ENCODE measurements around the gene JMJD8.

DNA sequence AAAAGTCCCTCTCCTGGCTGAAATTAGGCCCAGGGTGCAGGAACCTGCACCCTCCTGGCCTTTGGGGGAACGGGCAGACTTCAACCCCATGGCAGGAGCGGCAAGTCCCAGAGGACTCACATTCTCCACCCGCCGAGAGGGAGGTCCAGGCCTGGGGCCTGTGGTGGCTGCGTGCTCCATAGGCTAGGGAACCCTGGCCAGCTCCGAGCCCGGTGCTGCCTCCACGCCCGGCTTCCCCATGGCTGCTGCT is 42.0 kb upstream of the JMJD8 start:
- TF ChIP-seq CTCF (optimal IDR thresholded peaks at IDR 0.05 in 1 of 3, IDR thresholded peaks at IDR 0.05 in 1 of 3, conservative IDR thresholded peaks at IDR 0.05 in 1 of 3; ENCODE audit: extremely low read depth in 1 of 3, insufficient read depth in 2 of 3, low read length in 3 of 3), result no peak
- TF ChIP-seq EZH2 (IDR thresholded peaks at IDR 0.05; ENCODE audit: low read length), result no peak

Data from keratinocyte (primary cell).